ENCODE measurements around the gene TBC1D7. TPM values are rescaled to one million over a fixed set of nuclear protein-coding genes. Genes with fewer than 3 reads are reported as not detected.

Gene TBC1D7
- total RNA-seq, 1 donor from 2014 or later = 28.7 TPM

- TF ChIP-seq CTCF (conservative IDR thresholded peaks at IDR 0.05) = no peak
- Mint-ChIP-seq H3K27ac (no peak overlapping the region), H3K4me1 (ENCODE audit: unreplicated experiment) (peaks cover 17% of the 10 kb centered on the region), H3K27me3 (no peaks in the 10 kb centered on the region), H3K36me3 (peaks cover 3% of the 10 kb centered on the region), H3K4me3 (no peak overlapping the region), H3K9me3 (no peaks in the 10 kb centered on the region)
- DNase-seq (ENCODE audit: extremely low spot score, unreplicated experiment) = no peak
Observed at GRCh38 chr6:13360671-13361540, 32.6 kb upstream of the TBC1D7 start.

GRCh38 chr6:13359287-13359686 lies 30.9 kb upstream of the TBC1D7 start:
- no peak overlapping the region for H3K4me3 Mint-ChIP-seq
- peaks cover 29% of the 10 kb centered on the region for H3K4me1 Mint-ChIP-seq (ENCODE audit: unreplicated experiment)
- no peak for DNase-seq (ENCODE audit: extremely low spot score, unreplicated experiment)
- peaks cover 3% of the 10 kb centered on the region for H3K36me3 Mint-ChIP-seq
- no peak overlapping the region for H3K27ac Mint-ChIP-seq
- no peak for TF ChIP-seq CTCF (conservative IDR thresholded peaks at IDR 0.05)
- no peaks in the 10 kb centered on the region for H3K27me3 Mint-ChIP-seq
- H3K9me3 Mint-ChIP-seq = no peaks in the 10 kb centered on the region

- Mint-ChIP-seq H3K4me3 (no peak overlapping the region), H3K4me1 (ENCODE audit: unreplicated experiment) (peaks cover 25% of the 10 kb centered on the region), H3K27me3 (no peaks in the 10 kb centered on the region), H3K27ac (no peak overlapping the region), H3K9me3 (no peaks in the 10 kb centered on the region), H3K36me3 (peaks cover 3% of the 10 kb centered on the region)
- no peak for DNase-seq (ENCODE audit: extremely low spot score, unreplicated experiment)
- TF ChIP-seq CTCF (conservative IDR thresholded peaks at IDR 0.05) = no peak
Observed at GRCh38 chr6:13358511-13358910, 30.2 kb upstream of the TBC1D7 start.

- H3K27ac Mint-ChIP-seq = no peak overlapping the region
- no peak overlapping the region for H3K4me3 Mint-ChIP-seq
- H3K4me1 Mint-ChIP-seq (ENCODE audit: unreplicated experiment) = peaks cover 21% of the 10 kb centered on the region
- no peaks in the 10 kb centered on the region for H3K27me3 Mint-ChIP-seq
- no peaks in the 10 kb centered on the region for H3K36me3 Mint-ChIP-seq
- no peak for DNase-seq (ENCODE audit: extremely low spot score, unreplicated experiment)
- no peak for TF ChIP-seq CTCF (conservative IDR thresholded peaks at IDR 0.05)
- H3K9me3 Mint-ChIP-seq = no peaks in the 10 kb centered on the region
Observed at GRCh38 chr6:13357551-13358075, 29.3 kb upstream of the TBC1D7 start.

DNA sequence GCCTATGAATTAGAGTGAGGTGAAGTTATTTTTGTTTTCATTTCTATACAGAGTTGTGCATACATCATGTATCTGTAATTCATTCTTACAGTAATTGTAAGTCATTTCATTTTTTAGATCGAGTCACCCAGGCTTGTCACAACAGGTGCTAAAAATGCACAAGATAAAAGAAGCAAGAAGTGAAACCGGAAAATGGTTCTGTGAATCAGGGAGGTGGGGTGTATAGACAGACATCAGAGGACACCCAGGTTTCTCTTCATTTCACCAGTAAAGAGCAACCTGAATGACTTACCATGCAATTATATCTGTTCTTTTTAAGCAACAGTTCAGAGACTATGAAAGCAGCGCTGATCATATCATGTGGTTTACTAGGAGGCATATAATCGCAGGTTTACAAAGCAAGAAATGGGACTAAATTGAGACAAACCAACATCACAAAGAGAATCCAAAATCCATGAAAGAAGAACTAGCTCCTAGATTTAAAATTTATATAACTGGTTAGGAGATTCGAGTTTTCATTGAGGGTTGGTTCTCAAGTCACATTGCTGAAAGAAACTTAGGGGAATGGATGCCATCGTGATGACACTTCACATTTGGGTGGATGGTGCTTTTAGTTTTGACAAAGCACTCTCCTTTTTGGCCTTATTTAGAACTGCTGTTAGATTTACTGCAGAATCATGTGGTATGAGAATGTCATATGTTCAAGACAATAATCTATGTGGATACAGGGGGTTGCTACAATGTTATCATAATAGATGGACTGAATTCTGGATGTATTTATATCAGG lies 27.9 kb upstream of the TBC1D7 start:
- Mint-ChIP-seq H3K9me3 (no peaks in the 10 kb centered on the region), H3K27ac (peak overlapping the region; percentile 46), H3K36me3 (no peaks in the 10 kb centered on the region), H3K27me3 (no peaks in the 10 kb centered on the region), H3K4me1 (ENCODE audit: unreplicated experiment) (peaks cover 25% of the 10 kb centered on the region), H3K4me3 (no peak overlapping the region)
- no peak for TF ChIP-seq CTCF (conservative IDR thresholded peaks at IDR 0.05)
- no peak for DNase-seq (ENCODE audit: extremely low spot score, unreplicated experiment)

Measured in type B pancreatic cell (in vitro differentiated cells).